GM18909 (cell line): ENCODE measurements around the gene CCSER1.

Experiments
- ATAC-seq: cut with Tn5 transposase; IDR thresholded peaks from one replicate; pipeline ENCODE4 v1.9.1; 2021; ENCODE audit warnings: mild to moderate bottlenecking; ENCODE audit not compliant: unreplicated experiment, poor library complexity

Gene CCSER1

GRCh38 chr4:90127223-90127705 lies at the start of gene CCSER1:
CCSER1 (plus strand) TSS chr4:90127394.
- ATAC-seq, result peak; percentile 80

GRCh38 chr4:90078440-90078839 lies 48.8 kb upstream of the CCSER1 start:
- ATAC-seq, result peak; percentile 84

- ATAC-seq, result no peak
Observed at GRCh38 chr4:90080116-90080515, 47.1 kb upstream of the CCSER1 start.

GRCh38 chr4:90081432-90082144 lies 45.6 kb upstream of the CCSER1 start:
- no peak for ATAC-seq

GRCh38 chr4:90082449-90082848 lies 44.7 kb upstream of the CCSER1 start:
- ATAC-seq, result no peak

GRCh38 chr4:90084277-90084966 lies 42.8 kb upstream of the CCSER1 start:
- ATAC-seq, result no peak

- no peak for ATAC-seq
Observed at GRCh38 chr4:90084967-90085295, 42.3 kb upstream of the CCSER1 start.

GRCh38 chr4:90093526-90093925 lies 33.7 kb upstream of the CCSER1 start:
- no peak for ATAC-seq

GRCh38 chr4:90095000-90095399 lies 32.2 kb upstream of the CCSER1 start:
- ATAC-seq, result no peak

GRCh38 chr4:90099812-90100211 lies 27.4 kb upstream of the CCSER1 start:
- peak; percentile 72 for ATAC-seq

- ATAC-seq, result no peak
Observed at GRCh38 chr4:90103991-90104390, 23.2 kb upstream of the CCSER1 start.

- no peak for ATAC-seq
Observed at GRCh38 chr4:90105274-90105673, 21.9 kb upstream of the CCSER1 start.

GRCh38 chr4:90112715-90113114 lies 14.5 kb upstream of the CCSER1 start:
- ATAC-seq, result no peak

GRCh38 chr4:90113881-90114457 lies 13.2 kb upstream of the CCSER1 start:
- no peak for ATAC-seq

- ATAC-seq, result peak; percentile 81
Observed at GRCh38 chr4:90118527-90119195, 8.5 kb upstream of the CCSER1 start.

- no peak for ATAC-seq
Observed at GRCh38 chr4:90120037-90120436, 7.2 kb upstream of the CCSER1 start.

- no peak for ATAC-seq
Observed at GRCh38 chr4:90120815-90121214, 6.4 kb upstream of the CCSER1 start.

GRCh38 chr4:90121676-90122354 lies 5.4 kb upstream of the CCSER1 start:
- ATAC-seq, result no peak

- ATAC-seq, result no peak
Observed at GRCh38 chr4:90122355-90122748, 4.8 kb upstream of the CCSER1 start.

- no peak for ATAC-seq
Observed at GRCh38 chr4:90124276-90124675, 2.9 kb upstream of the CCSER1 start.
